ENCODE results near the gene CAMSAP2. TPM values are rescaled to one million over a fixed set of nuclear protein-coding genes. Genes with fewer than 3 reads are reported as not detected.
"Not testable (repeated sequence)": the region's sequence is repeated elsewhere in the genome, so short reads cannot be mapped to it uniquely, and the experiment has no call there.

The CAMSAP2 gene
- total RNA-seq, 1 experiment from 2014 or later: 26.6 TPM

- DNase-seq (ENCODE audit: low read depth, low spot score): no peak
- in situ Hi-C loops (cut with HindIII; ENCODE audit: low pct_unique_long_range_greater_than_20kb, low sequenced_read_pairs): no loop called here
Observed at GRCh38 chr1:200733907-200734306, 4.8 kb upstream of the CAMSAP2 start.

GRCh38 chr1:200737647-200738291 is 924 bp upstream of the CAMSAP2 start:
- in situ Hi-C loops (cut with HindIII; ENCODE audit: low pct_unique_long_range_greater_than_20kb, low sequenced_read_pairs): no loop called here
- no peak for DNase-seq (ENCODE audit: low read depth, low spot score)

DNA sequence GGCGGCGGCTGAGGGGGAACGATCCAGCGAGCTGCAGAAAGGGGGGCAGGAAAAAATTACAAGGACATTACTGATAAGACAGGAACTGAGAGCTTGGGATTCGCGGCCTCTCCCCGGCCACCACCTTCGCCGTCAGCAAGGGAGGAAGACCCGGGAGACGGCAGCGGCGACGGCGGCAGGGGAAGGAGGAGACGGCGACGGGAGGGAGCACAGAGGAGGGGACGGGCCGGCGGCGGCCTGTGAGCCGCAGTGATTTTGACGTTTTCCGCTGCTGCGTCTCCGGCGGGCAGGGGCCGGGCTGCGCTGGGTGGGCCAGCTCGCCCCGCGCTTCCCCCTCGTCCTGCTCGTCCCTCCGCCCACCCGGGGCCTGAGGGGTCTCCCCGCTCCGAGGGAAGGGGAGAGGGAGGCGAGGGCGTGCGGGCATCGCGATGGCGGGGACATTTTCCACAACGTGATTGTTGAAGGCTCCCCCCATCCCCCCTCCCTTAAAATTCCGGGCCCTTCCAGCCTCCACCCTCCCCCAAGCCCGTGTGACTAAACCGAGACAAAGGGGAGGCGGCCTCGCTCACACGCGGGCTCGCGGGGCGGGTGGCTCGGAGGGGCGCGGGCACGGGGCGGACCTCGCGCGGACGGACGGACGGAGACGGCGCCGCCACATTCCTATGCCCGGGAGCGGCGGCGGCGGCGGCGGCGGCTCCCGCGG is 407 bp downstream of the CAMSAP2 start:
- in situ Hi-C loops (cut with HindIII; ENCODE audit: low pct_unique_long_range_greater_than_20kb, low sequenced_read_pairs): no loop called here
- peak; percentile 72 for DNase-seq (ENCODE audit: low read depth, low spot score)

DNA sequence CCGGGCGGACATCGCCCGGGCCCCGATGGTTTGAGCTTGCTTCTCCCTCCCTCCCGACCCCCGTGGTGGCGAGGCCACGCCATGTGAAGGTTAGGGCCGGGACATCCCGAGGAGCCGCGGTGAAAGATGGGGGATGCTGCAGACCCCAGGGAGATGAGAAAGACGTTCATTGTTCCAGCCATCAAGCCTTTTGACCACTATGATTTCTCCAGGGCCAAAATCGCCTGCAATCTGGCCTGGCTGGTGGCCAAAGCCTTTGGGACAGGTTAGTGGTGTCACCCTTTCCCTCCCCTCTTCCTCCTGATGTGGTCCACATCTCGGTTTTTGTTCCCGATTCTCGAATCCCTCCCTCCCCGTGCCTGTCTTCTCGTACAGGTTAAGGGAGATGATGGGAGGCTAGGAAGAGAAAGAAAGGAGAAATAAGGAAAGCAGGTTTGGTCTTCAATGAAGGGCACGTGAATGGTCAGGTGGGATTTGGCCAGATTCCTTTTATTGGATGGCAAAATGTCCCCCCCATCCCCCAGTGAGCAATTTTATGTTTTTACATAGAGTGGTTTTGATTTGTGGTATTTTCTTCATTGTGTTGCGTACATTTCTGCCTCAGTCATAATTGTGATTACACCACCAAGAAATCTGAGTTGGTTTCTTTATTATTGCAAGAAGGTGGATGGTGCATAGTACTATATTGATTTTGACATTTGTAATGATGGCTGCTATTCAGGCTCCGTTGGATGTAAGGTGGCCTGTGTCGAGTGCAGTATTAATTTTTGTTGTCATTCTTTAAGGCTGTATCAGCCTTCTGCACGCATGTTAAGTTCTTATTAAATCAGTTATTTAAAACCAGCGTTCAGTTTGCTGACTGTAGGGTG is 1.2 kb downstream of the CAMSAP2 start:
- DNase-seq (ENCODE audit: low read depth, low spot score): peak; percentile 21
- in situ Hi-C loops (cut with HindIII; ENCODE audit: low pct_unique_long_range_greater_than_20kb, low sequenced_read_pairs): no loop called here

DNA sequence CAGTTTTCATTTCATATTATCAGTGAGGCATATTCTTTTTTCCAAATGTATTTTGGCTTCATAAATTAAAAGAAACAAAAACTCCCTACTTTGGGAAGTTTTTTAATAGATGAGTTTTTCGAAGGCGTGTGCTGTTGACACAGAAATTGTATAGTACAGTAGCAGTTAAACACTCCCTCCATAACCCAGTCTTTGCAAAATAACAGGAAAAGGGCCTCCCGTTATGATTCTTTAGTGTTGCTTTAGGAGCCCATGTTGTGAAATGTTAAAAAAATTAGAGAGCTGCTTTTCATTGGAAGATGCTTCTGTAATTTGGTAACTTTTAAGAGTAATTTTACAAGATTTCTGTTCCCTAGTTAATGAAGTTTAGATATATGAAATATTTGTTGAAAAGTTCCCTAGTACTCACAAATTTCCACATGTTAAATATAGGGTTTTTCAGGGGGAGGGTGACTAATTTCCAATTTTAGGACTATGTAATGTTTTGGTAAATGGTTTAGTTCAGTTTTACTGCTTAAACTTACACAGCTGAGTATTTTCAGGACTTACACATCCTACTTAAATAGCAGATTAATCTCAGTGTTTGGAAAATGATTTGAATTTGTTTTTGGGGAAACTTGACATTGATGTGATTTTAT is 2.0 kb downstream of the CAMSAP2 start:
- DNase-seq (ENCODE audit: low read depth, low spot score): no peak
- in situ Hi-C loops (cut with HindIII; ENCODE audit: low pct_unique_long_range_greater_than_20kb, low sequenced_read_pairs): no loop called here

GRCh38 chr1:200741551-200742207 is 3.0 kb downstream of the CAMSAP2 start:
- DNase-seq (ENCODE audit: low read depth, low spot score): no peak
- in situ Hi-C loops (cut with HindIII; ENCODE audit: low pct_unique_long_range_greater_than_20kb, low sequenced_read_pairs): no loop called here

- in situ Hi-C loops (cut with HindIII; ENCODE audit: low pct_unique_long_range_greater_than_20kb, low sequenced_read_pairs): no loop called here
- no peak for DNase-seq (ENCODE audit: low read depth, low spot score)
Observed at GRCh38 chr1:200744143-200744542, 5.5 kb downstream of the CAMSAP2 start.

DNA sequence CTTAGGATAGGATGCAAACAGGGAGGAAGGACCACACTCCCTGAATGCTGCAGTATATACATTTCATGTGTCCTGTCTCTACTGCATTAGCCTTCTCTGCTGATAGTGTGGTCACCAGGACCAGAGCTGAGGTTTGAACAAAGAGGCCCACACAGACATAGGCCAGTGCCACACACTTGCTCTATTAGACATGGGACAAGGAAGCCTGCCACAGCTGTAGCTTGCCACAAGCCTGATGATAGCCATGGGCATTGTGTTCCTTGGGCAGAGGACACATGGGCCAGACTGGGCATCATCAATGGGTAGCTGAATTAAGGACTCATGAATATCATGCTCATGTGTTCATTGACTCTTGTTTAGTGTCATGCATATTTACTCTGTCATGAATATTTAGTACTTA is 10.4 kb downstream of the CAMSAP2 start:
- no peak for DNase-seq (ENCODE audit: low read depth, low spot score)
- in situ Hi-C loops (cut with HindIII; ENCODE audit: low pct_unique_long_range_greater_than_20kb, low sequenced_read_pairs): no loop called here

- DNase-seq (ENCODE audit: low read depth, low spot score); in situ Hi-C loops (cut with HindIII; ENCODE audit: low pct_unique_long_range_greater_than_20kb, low sequenced_read_pairs): not testable (repeated sequence)
Observed at GRCh38 chr1:200750749-200751148, 12.1 kb downstream of the CAMSAP2 start.

- in situ Hi-C loops (cut with HindIII; ENCODE audit: low pct_unique_long_range_greater_than_20kb, low sequenced_read_pairs): no loop called here
- no peak for DNase-seq (ENCODE audit: low read depth, low spot score)
Observed at GRCh38 chr1:200751717-200752116, 13.0 kb downstream of the CAMSAP2 start.

DNA sequence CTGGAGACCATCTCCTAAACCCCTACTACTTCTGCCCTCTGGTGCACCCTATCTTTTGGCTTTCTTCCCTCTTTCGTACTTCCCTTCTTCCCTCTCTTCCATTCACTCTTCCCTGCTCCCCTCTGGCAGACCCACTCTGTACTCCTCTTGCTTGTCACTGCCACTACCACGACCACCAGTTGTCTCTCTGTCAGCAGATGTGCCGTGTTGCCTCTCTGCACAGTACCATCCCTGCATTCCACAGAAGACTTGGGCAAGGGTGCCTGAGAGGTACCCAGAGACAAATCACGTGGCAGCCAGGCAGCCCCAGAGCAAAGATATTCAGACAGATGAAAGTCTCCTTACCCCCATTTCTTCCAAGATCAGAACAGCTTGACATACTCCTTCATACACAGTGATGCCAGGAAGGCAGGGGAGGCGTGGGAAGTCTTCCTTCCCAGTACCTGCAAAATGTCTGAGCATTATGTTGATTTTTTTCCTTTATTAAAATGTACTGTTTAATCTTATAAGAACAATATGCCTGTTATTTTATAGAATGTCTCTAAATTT is 15.0 kb downstream of the CAMSAP2 start:
- DNase-seq (ENCODE audit: low read depth, low spot score): no peak
- in situ Hi-C loops (cut with HindIII; ENCODE audit: low pct_unique_long_range_greater_than_20kb, low sequenced_read_pairs): no loop called here

GRCh38 chr1:200755456-200755855 is 16.8 kb downstream of the CAMSAP2 start:
- in situ Hi-C loops (cut with HindIII; ENCODE audit: low pct_unique_long_range_greater_than_20kb, low sequenced_read_pairs): no loop called here
- no peak for DNase-seq (ENCODE audit: low read depth, low spot score)

DNA sequence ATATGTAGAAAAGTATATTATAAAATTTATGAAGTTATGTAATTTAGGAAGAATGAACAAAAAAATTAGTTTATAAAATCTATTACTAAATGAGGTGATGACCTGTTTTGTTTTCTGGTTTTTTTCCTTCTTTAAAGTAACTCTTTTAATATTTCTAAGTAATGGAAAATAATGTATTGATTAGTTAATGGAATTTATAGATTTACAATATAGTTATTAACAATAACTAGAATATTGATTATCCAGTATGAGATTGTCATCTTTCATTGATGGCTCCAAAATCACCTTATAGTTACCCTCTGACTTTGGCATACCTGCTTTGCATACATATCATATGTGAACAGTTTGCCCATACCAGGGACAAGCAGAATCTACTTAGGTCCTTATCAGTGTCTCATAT is 23.4 kb downstream of the CAMSAP2 start:
- in situ Hi-C loops (cut with HindIII; ENCODE audit: low pct_unique_long_range_greater_than_20kb, low sequenced_read_pairs): no loop called here
- DNase-seq (ENCODE audit: low read depth, low spot score): no peak

- no peak for DNase-seq (ENCODE audit: low read depth, low spot score)
- in situ Hi-C loops (cut with HindIII; ENCODE audit: low pct_unique_long_range_greater_than_20kb, low sequenced_read_pairs): no loop called here
Observed at GRCh38 chr1:200767321-200767720, 28.6 kb downstream of the CAMSAP2 start.

DNA sequence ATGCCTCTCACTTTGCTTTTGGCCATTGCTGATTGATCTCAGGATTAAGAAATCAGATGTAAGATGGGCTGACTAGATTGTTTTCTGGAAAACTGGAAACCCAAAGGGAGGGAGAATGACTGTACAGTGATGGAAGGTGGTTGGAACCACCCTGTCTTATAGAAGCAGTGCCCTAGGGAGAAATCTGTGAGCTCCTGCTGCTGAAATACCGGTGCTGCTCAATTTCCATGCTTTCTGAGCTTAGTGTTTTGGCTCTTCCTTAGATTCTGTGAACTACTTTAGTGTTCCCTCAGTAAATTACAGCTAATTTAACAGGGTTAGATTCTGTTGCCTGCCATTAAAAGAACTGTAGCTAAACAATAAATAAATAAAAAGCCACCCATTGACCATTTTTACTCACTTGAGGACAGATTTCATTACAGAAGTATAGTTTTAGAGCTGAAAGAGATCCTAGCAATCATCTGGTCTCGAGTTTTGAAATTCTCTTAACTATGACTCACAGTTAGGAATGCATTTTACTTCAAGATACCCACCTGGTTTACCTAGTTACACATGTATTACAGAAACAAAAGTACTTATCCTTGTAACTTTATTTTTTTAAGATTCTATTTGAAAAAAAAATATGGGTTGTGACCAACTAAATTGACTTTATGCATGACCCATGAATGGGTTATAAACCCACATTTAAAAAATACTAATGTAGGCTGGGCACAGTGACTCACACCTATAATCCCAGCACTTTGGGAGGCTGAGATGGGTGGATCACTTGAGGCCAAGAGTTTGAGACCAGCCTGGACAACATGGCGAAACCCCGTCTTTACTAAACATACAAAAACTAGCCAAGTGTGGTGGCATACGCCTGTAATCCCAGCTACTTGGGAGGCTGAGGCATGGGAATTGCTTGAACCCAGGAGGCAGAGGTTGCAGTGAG is 33.2 kb downstream of the CAMSAP2 start:
- no peak for DNase-seq (ENCODE audit: low read depth, low spot score)
- in situ Hi-C loops (cut with HindIII; ENCODE audit: low pct_unique_long_range_greater_than_20kb, low sequenced_read_pairs): no loop called here

DNA sequence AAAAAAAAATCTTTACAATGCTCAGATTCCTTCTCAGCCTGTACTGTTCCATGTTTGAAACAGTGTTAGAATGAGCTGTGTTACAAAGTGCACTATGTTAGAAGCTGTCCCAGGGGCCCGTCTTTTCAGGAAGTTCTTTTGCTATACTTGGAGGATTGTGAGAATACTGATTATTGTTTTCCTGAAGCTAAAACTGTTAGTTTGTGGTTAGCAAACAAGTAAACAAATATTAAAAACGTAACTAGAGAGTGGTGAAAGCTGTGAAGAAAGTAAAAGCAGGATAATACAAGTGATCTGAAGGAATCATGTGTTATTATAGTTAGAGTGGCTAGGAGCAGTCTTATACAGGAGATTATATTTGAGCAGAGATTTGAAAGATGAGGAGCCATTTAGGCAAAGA is 35.6 kb downstream of the CAMSAP2 start:
- in situ Hi-C loops (cut with HindIII; ENCODE audit: low pct_unique_long_range_greater_than_20kb, low sequenced_read_pairs): no loop called here
- DNase-seq (ENCODE audit: low read depth, low spot score): peak; percentile 59

Data from SK-MEL-5 (cell line).